K562 (cell line): ENCODE measurements around the gene LMOD1. TPM values are rescaled to one million over a fixed set of nuclear protein-coding genes. Genes with fewer than 3 reads are reported as not detected.
A peak's percentile ranks its signal among the peaks of the same experiment; 100 is the strongest.

Experiments
- BACH1 ChIP-seq: fragments of 200-800 bp; sonication (Bioruptor generic); IDR thresholded peaks from 2 replicates; pipeline ENCODE4 v1.6.1; 2016; ENCODE audit warnings: missing genetic modification characterization, missing compliant biosample characterization
- BRCA1 ChIP-seq, 2 experiments: fragments of 450-650 bp in 1 of 2; sonication (generic) in 1 of 2; formaldehyde crosslinking in 1 of 2; IDR thresholded peaks; 2 replicates each; pipeline versions ENCODE4 v1.5.0 to v1.6.1; 2017 to 2020; ENCODE audit warnings: mild to moderate bottlenecking in 1 of 2, missing genetic modification reagents in 1 of 2
- CBFA2T2 ChIP-seq: fragments of 450-650 bp; conservative IDR thresholded peaks from 2 replicates; pipeline ENCODE4 v1.6.1; 2017; ENCODE audit warnings: mild to moderate bottlenecking
- CEBPG ChIP-seq, 3 experiments: fragments of 200-800 bp in 1 of 3; sonication (Bioruptor generic) in 1 of 3; sonication (generic) in 1 of 3; formaldehyde crosslinking in 1 of 3; IDR thresholded peaks in 2 of 3; conservative IDR thresholded peaks in 1 of 3; 2 replicates each; pipeline versions ENCODE4 v1.6.1 to v1.8.0; 2016 to 2022; ENCODE audit warnings: missing compliant biosample characterization in 2 of 3, missing genetic modification characterization in 2 of 3, mild to moderate bottlenecking in 1 of 3, missing genetic modification reagents in 1 of 3
- CEBPZ ChIP-seq: fragments of 150-350 bp; IDR thresholded peaks from 2 replicates; pipeline ENCODE4 v1.6.1; 2014; ENCODE audit warnings: low read depth, mild to moderate bottlenecking, low read length, borderline replicate concordance
- E2F1 ChIP-seq: sonication (generic); formaldehyde crosslinking; IDR thresholded peaks from 2 replicates; pipeline ENCODE4 v1.8.1; 2023; ENCODE audit warnings: mild to moderate bottlenecking, missing genetic modification reagents, moderate library complexity
- ESRRA ChIP-seq: fragments of 450-650 bp; IDR thresholded peaks from 2 replicates; pipeline ENCODE4 v1.6.1; 2014; ENCODE audit warnings: low read depth, mild to moderate bottlenecking, moderate library complexity, borderline replicate concordance
- FOXP1 ChIP-seq: sonication (generic); formaldehyde crosslinking; IDR thresholded peaks from 2 replicates; pipeline ENCODE4 v1.8.0; 2022; ENCODE audit warnings: mild to moderate bottlenecking, missing genetic modification reagents
- RBM25 ChIP-seq: fragments of 200-400 bp; formaldehyde crosslinking; IDR thresholded peaks from 2 replicates; pipeline ENCODE4 v1.6.1; 2018; ENCODE audit warnings: low read length, low read depth, moderate library complexity; ENCODE audit not compliant: severe bottlenecking
- RBM39 ChIP-seq: fragments of 200-400 bp; formaldehyde crosslinking; optimal IDR thresholded peaks from 2 replicates; pipeline ENCODE3; 2018; ENCODE audit warnings: low read depth, low read length
- RFX1 ChIP-seq: fragments of 450-650 bp; IDR thresholded peaks from 2 replicates; pipeline ENCODE4 v1.6.1; 2016; ENCODE audit warnings: mild to moderate bottlenecking, moderate library complexity
- STAT5B ChIP-seq: fragments of 250-450 bp; sonication (Bioruptor Pico); IDR thresholded peaks from 2 replicates; pipeline ENCODE4 v1.8.0; 2021; ENCODE audit warnings: mild to moderate bottlenecking, inconsistent platforms
- TAL1 ChIP-seq: fragments of 450-650 bp; IDR thresholded peaks from 2 replicates; pipeline ENCODE4 v1.6.1; 2016; ENCODE audit warnings: mild to moderate bottlenecking
- TOE1 ChIP-seq, 2 experiments: fragments of 450-650 bp in 1 of 2; sonication (generic) in 1 of 2; formaldehyde crosslinking in 1 of 2; IDR thresholded peaks; 2 replicates each; pipeline versions ENCODE4 v1.7.1 to v1.8.0; 2016 to 2022; ENCODE audit warnings: borderline replicate concordance in 2 of 2, mild to moderate bottlenecking in 2 of 2, antibody characterized with exemption in 1 of 2, inconsistent platforms in 1 of 2, low read depth in 1 of 2, missing genetic modification reagents in 1 of 2, moderate library complexity in 1 of 2
- U2AF1 ChIP-seq: fragments of 200-400 bp; formaldehyde crosslinking; optimal IDR thresholded peaks from 2 replicates; pipeline ENCODE3; 2017; ENCODE audit warnings: mild to moderate bottlenecking, low read depth, low read length, moderate library complexity
- ZBTB5 ChIP-seq: fragments of 450-650 bp; IDR thresholded peaks from 2 replicates; pipeline ENCODE4 v1.6.1; 2017; ENCODE audit warnings: antibody characterized with exemption
- ZBTB9 ChIP-seq: fragments of 450-650 bp; formaldehyde crosslinking; IDR thresholded peaks from 2 replicates; pipeline ENCODE4 v1.4.0; 2020; ENCODE audit warnings: mild to moderate bottlenecking, moderate library complexity
- ZNF586 ChIP-seq: fragments of 450-650 bp; formaldehyde crosslinking; conservative IDR thresholded peaks from 2 replicates; pipeline ENCODE4 v1.4.0; 2020; ENCODE audit warnings: mild to moderate bottlenecking, moderate library complexity
- polyA plus RNA-seq, 8 experiments: library from polyadenylated mRNA; depleted of rRNA in 4 of 8; stranded (reverse) in 5 of 8; unstranded in 3 of 8; fragments of >200 nt; fragmentation: Nextera tagmentation in 2 of 8; fragmentation: Illumina TruSeq in 1 of 8; extraction: Ambion mirVana in 2 of 8; extraction: Trizol in 1 of 8; gene quantifications; 2 replicates each; pipeline versions ENCODE4 v1.2.1 to v1.2.3, GENCODE V29; 2011 to 2014; ENCODE audit warnings: inconsistent platforms in 1 of 8, missing spikeins in 1 of 8
- total RNA-seq, 7 experiments: library from RNA; depleted of rRNA in 6 of 7; stranded (reverse); fragments of >200 nt in 6 of 7; fragmentation: Illumina TruSeq in 2 of 7; extraction: Trizol in 2 of 7; gene quantifications; 2 replicates each; pipeline versions ENCODE4 v1.2.1 to v1.2.3, GENCODE V29; 2011 to 2021; ENCODE audit warnings: low replicate concordance in 1 of 7

The LMOD1 gene
- total and polyA plus RNA-seq, 9 of the 15 experiments (the other 6 are each of a cell fraction or from before 2014, with no cell fraction given) = 0.03 to 0.54 (median 0.38) TPM; not detected in 1

- TF ChIP-seq TOE1 (IDR thresholded peaks at IDR 0.05; ENCODE audit: borderline replicate concordance) (peak; percentile 88), TOE1 (CRISPR knock-in tag; IDR thresholded peaks at IDR 0.05; ENCODE audit: borderline replicate concordance, low read depth) (no peak), ZBTB9 (CRISPR knock-in tag) (no peak), TAL1 (no peak), RBM25 (peak; percentile 55), RBM39 (no peak), ZBTB5 (no peak), CBFA2T2 (0 out of 2 replicates have a peak, but pooled peaks have one; percentile 2), CEBPZ (no peak), U2AF1 (no peak), E2F1 (peak; percentile 31; the same call in 1 of the 2 replicates), FOXP1 (no peak), STAT5B (CRISPR knock-in tag) (no peak), BRCA1 (IDR thresholded peaks at IDR 0.05) (no peak), BRCA1 (CRISPR knock-in tag; IDR thresholded peaks at IDR 0.05) (no peak), CEBPG (CRISPR knock-in tag; IDR thresholded peaks at IDR 0.05) (no peak), CEBPG (tag; conservative IDR thresholded peaks at IDR 0.05 in 1 of 2, IDR thresholded peaks at IDR 0.05 in 1 of 2) (peak in 1 of 2 experiments; percentile 56; a peak in 1 of 4 replicates), RFX1 (no peak), ESRRA (no peak), ZNF586 (CRISPR knock-in tag) (no peak), BACH1 (tag) (0 out of 2 replicates have a peak, but pooled peaks have one; percentile 4)
These were observed 8.1 kb upstream of the LMOD1 start (continued) for GRCh38 chr1:201954263-201955008.
